ENCODE data around the gene APOL1.

The APOL1 gene

GRCh38 chr22:36232715-36233401 is 20.1 kb upstream of the APOL1 start:
- Histone ChIP-seq H2AFZ (ENCODE audit: low read depth) (no peak overlapping the region), H3K9ac (no peak overlapping the region), H3K36me3 (ENCODE audit: insufficient read depth) (no peaks in the 10 kb centered on the region), H3K79me2 (ENCODE audit: insufficient read depth, low read depth) (peaks cover 20% of the 10 kb centered on the region), H4K20me1 (ENCODE audit: insufficient read depth) (no peaks in the 10 kb centered on the region), H3K4me3 (IDR thresholded peaks at IDR 0.05; ENCODE audit: insufficient read depth, low read depth, low read length) (no peak overlapping the region), H3K4me1 (ENCODE audit: low read depth, poor library complexity, severe bottlenecking) (peaks cover 20% of the 10 kb centered on the region), H3K27me3 (ENCODE audit: insufficient read depth, low read depth) (no peaks in the 10 kb centered on the region), H3K27ac (no peak overlapping the region), H3K4me2 (no peak overlapping the region)
- no peak for TF ChIP-seq CTCF (conservative IDR thresholded peaks at IDR 0.05; ENCODE audit: low read depth, low read length)

DNA sequence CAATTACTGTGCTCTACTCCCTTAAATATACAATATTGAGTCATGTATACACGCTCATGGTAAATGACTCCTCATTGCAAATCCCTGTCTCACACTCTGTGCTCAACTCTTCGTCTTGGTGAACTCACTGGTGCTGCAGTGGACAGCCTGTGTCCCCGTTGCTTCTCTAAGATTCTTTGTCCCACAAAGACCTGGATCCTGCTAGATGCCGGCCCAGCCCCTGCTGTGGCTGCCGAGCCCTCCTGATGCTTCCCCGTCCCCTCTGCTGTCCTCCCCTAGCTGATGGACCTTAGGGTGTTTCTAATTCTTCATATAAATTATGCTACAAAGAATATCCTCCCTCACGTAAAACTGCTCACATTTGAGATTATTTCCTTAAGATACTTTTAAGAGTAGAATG is 19.1 kb upstream of the APOL1 start:
- TF ChIP-seq CTCF (conservative IDR thresholded peaks at IDR 0.05; ENCODE audit: low read depth, low read length), result no peak
- peaks cover 25% of the 10 kb centered on the region for H3K4me1 ChIP-seq (ENCODE audit: low read depth, poor library complexity, severe bottlenecking)
- no peak overlapping the region for H3K4me2 ChIP-seq
- H3K4me3 ChIP-seq (IDR thresholded peaks at IDR 0.05; ENCODE audit: insufficient read depth, low read depth, low read length), result no peak overlapping the region
- no peak overlapping the region for H3K27ac ChIP-seq
- H2AFZ ChIP-seq (ENCODE audit: low read depth), result no peak overlapping the region
- H3K79me2 ChIP-seq (ENCODE audit: insufficient read depth, low read depth), result peaks cover 30% of the 10 kb centered on the region
- no peaks in the 10 kb centered on the region for H3K36me3 ChIP-seq (ENCODE audit: insufficient read depth)
- no peaks in the 10 kb centered on the region for H3K27me3 ChIP-seq (ENCODE audit: insufficient read depth, low read depth)
- H4K20me1 ChIP-seq (ENCODE audit: insufficient read depth), result no peaks in the 10 kb centered on the region
- H3K9ac ChIP-seq, result no peak overlapping the region

DNA sequence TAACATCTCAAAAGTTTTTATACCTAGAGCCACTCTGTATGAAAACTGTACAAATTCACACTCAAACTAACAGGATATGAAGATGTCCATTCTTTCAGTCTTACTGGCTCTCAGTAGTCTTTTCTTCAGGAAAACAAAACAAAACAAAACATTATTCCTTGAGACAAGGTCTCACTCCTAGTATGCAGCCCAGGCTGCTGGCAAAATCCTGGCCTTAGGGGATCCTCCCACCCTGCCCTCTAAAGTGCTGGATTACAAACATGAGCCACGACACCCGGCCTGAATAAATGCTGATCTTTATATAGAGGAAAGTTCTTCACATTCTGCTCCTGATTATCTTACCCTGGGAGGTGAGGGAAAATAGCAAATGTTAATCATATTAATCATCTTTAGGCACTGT is 18.7 kb upstream of the APOL1 start:
- Histone ChIP-seq H3K4me1 (ENCODE audit: low read depth, poor library complexity, severe bottlenecking) (peaks cover 25% of the 10 kb centered on the region), H3K4me3 (IDR thresholded peaks at IDR 0.05; ENCODE audit: insufficient read depth, low read depth, low read length) (no peak overlapping the region), H3K79me2 (ENCODE audit: insufficient read depth, low read depth) (peaks cover 34% of the 10 kb centered on the region), H3K36me3 (ENCODE audit: insufficient read depth) (no peaks in the 10 kb centered on the region), H3K9ac (no peak overlapping the region), H2AFZ (ENCODE audit: low read depth) (no peak overlapping the region), H3K27me3 (ENCODE audit: insufficient read depth, low read depth) (no peaks in the 10 kb centered on the region), H3K4me2 (no peak overlapping the region), H3K27ac (no peak overlapping the region), H4K20me1 (ENCODE audit: insufficient read depth) (no peaks in the 10 kb centered on the region)
- TF ChIP-seq CTCF (conservative IDR thresholded peaks at IDR 0.05; ENCODE audit: low read depth, low read length), result no peak

- peaks cover 27% of the 10 kb centered on the region for H3K4me1 ChIP-seq (ENCODE audit: low read depth, poor library complexity, severe bottlenecking)
- H4K20me1 ChIP-seq (ENCODE audit: insufficient read depth), result no peaks in the 10 kb centered on the region
- no peak for TF ChIP-seq CTCF (conservative IDR thresholded peaks at IDR 0.05; ENCODE audit: low read depth, low read length)
- H3K4me3 ChIP-seq (IDR thresholded peaks at IDR 0.05; ENCODE audit: insufficient read depth, low read depth, low read length), result no peak overlapping the region
- H3K27ac ChIP-seq, result no peak overlapping the region
- no peaks in the 10 kb centered on the region for H3K27me3 ChIP-seq (ENCODE audit: insufficient read depth, low read depth)
- H3K79me2 ChIP-seq (ENCODE audit: insufficient read depth, low read depth), result peaks cover 36% of the 10 kb centered on the region
- H2AFZ ChIP-seq (ENCODE audit: low read depth), result no peak overlapping the region
- no peak overlapping the region for H3K4me2 ChIP-seq
- no peak overlapping the region for H3K9ac ChIP-seq
- no peaks in the 10 kb centered on the region for H3K36me3 ChIP-seq (ENCODE audit: insufficient read depth)
Observed at GRCh38 chr22:36234919-36235318, 18.0 kb upstream of the APOL1 start.

Data from KMS-11 (cell line).